ENCODE data around the gene MAP3K7.
A peak's percentile ranks its signal among the peaks of the same experiment; 100 is the strongest.

MAP3K7 gene

DNA sequence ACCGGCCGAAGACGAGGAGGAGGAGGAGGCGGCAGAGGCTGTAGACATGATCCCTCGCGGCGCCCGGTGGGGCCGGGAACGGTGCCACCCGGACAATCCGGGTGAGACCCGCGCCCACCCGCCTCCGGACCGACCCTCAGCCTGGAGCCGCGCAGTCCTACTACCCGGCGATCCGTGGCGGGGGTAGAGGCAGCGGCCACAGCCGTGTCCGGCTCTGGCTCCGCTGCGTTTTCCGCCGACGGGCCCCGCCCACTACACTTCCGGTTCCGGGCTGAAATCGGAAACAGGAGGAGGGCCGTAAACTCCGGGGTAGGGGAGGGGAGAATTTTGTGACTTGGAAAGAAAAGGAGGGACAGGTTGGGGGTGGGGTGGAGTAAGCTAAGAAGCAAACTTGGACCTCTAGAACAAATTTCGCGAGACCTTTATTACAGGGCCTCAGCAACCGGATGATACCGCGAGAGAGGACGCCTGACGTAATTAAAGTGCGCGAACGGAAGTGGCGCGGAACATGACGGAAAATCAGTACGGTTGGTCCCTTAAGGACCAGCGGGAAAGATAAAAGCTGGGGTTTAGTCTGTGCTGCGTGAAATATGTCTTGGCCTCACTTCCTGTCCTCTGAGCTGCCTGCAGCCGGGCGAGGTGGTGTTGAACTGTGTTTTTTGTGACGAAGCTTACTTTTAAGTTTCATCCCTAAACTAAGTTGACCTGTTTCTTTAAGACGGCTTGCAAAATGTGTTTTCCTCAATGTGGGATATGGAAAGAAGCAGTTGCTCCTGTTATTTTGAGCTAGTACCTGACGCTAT, at the start of gene MAP3K7:
Gene MAP3K7 (minus strand): TSS at position 237 of the 803 bp plus-strand sequence. CDS start 189 bp downstream, at position 48.
- DNase-seq = peak; percentile 96

DNA sequence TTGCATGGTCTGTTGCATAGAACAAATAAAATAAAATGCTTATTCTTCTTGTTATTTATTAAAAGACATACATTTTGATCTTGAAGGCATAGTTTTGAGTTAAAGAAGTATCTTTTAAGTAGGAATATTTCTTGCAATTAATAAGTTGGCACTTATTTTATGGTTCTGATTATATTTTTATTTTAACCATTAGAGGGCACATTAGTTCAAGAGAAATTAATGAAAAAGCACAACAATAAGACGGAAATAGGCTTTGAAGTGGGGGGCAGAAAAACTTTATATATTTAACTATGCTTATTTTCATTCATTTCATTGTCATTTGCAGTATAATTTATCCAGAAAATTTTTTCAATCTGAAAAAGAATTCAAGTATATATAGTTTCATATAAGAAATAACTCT, 44.2 kb upstream of the MAP3K7 start:
- no peak for DNase-seq

DNA sequence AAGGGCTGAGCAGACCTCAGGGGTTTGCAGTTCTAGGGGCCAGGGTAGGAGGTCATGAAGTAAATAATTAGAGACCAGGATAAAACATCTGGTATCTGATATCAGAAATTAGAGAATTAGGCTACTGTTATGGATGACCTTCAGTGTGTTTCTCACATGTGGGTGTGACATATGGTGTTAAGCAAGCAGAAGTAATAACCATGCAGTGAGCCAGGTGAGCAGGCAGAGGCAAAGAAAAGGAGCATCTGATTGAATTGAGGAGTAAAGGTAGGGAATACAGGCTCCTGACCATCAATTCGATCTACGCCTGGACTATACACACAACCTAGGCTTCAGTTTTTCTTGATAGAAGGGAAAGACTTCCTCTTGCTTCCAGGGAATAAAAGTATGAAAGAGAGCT, 34.7 kb upstream of the MAP3K7 start:
- DNase-seq = no peak

DNA sequence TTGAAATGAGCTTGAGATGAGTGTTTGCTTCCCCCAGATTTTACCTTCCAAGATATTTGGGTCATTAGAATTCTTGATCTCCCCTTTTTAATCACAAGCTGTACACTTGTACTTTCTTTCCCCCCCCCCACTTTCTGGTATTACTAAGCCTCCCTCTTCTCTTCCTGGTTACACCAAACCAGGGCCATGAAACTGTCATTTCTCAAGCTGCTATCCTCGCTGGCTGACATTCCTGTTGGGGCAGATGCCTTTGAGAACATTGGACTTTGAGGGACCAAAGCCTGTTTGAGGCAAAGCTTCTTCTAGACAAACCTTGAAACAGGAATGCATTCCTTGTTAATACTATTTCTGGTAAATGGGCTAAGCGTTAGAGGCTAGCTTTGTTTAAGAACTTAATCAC, 32.3 kb upstream of the MAP3K7 start:
- no peak for DNase-seq

DNA sequence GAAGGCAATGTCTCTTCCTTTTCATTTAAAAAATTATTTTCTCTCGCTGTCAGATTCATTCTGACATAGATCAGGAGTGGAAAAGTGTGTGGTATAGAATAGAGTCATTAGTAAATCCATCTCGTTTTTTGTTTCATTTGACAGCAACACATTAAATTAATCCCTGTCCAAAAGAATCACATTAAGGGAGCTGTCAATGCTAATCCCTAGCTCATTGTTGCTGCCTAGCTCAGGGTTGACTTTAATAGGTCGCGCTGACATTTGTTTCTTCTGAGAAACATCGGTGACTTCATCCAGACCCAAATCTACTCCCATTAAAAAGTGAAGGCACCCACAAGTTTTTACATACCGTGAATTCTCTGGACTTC, 25.4 kb upstream of the MAP3K7 start:
- no peak for DNase-seq

DNA sequence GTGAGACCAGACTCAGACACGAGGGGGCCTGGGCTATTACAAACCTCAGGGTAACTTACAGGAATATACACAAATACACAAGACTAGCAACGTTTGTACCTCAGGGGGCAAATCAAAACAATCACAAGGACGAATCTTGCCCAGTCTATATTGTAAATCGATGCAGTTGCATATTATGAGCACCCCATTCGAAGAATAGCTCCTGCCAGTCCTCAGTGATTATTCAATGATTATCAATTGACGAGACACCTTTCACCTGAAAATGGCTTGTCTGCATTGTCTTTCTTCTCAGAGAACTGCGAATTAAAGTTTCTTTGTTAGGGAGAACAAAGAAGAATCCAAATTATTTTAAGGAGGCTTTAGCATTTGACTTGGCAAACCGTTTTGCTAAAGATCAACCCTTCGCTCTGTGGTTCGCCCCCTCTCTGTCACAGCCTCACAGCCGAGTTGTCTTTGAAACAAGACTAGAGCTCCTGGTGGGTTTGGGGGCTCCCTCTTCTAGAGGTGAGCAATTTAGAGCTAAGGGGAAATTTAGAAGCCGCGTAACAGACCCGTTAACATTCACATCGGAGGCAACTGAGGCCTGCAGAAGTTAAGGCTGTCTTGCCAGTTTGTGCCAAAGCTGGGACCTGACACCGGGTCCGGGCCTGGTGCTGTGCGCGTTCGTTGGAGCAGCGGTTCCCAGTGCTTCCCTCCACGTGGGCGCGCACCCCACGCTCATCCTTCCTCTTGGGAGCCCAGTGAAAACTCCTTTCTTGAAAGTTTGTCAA, 24.9 kb upstream of the MAP3K7 start:
- DNase-seq = no peak

DNA sequence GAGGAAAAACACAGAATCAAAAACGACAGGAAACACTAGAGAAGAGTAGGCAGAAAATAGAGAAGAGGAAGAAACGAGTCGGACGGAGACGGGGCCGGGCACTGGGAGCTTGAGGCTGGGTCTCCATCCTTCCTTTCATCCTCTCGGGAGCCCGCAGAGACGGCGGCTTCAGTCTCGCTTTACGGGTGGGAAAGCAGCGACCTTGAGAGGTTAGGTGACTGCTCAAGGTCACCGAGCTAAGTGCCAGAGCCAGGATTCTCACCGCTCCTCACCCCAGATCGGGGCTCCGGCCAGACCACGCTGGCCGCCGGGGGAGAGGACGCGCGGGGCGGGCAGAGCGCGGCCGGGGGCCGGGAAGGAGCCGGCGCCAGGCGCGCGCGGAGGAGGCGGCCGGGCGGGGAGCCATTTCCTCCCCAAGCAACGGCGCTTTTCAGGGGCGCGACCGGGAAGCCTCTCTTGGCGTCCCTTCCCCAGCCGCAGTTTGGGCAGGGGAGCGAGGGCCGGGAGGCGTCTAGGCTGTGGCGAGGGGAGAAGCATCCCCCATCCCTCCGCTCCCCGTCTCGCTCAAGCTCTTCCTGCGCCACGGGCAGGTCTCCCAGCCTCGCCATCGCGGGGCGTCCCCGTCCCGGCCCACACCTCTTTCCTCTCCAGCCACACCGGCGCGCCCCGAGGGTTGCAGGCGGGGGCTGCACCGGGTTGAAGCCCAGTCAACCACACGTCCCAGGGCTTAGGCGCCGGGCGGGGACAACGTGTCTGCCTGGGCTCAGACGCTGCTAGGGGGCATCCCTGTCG, 24.1 kb upstream of the MAP3K7 start:
- peak; percentile 39 for DNase-seq

DNA sequence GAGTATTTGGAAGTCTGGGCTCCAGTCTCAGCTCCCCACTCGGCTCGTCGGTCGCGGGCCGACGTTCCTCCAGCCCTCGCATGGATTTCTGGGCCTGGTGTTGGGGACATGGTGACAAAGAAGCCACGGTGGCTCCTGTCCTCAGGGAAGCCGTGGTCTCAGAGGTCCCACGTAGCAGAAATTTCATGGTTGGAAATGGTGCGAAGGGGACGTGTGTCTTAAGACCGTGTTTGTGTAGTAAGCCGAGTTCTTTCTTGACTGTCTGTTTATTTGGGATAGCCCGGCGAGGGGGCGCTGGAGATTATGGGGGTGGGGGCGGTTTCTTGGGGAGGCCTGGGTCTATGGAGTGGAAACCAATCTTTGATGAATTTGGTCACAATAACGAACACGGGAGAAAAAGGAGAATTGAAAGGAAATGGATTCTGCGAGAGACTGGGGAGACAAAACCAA, 23.5 kb upstream of the MAP3K7 start:
- DNase-seq = peak; percentile 18

DNA sequence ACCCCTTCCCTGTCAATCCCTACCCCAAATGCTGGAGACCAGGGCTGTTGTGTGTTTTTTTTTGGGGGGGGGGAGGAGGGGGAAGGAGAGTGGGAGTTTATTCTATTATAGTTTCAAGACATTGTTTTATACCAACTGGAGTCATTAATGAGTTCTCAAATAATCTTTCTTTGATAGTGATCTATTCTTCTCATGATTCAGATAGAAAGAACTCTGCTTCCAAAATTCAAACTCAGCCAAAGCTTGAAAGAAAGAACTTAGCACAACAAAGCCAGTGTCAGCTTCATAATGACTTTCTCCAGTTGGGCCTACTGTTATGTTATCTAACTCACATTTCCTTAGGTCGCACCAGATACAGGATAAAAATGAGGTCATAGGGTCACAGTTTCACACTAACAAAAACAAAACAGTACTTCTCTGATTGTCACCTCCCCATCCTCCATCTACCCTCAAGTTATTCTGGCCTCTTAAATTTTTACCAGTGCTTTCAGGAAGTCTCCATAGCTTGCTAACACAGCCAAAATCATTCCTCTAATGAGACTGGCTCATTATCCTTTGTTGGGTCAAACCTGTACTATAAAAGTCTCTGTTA, 19.0 kb upstream of the MAP3K7 start:
- DNase-seq = no peak

DNA sequence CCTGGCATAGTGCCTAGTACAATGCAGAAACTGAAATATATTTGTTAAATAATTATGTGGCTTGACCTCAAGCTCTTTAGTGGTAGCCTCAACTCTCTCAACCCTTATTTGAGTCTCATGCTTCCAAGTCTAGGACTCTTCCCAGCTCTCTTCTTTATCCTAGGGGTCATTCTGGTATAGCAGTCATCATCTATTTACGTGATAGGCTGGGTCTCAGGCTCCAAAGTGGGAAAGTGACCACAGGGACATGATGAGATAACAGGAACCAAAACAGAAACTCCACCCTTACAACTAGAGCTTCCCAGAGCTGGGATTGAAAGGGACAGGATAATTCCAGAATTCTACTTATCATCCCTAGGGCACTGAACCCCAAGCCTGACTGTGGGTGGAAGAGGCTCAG, 17.7 kb upstream of the MAP3K7 start:
- no peak for DNase-seq

DNA sequence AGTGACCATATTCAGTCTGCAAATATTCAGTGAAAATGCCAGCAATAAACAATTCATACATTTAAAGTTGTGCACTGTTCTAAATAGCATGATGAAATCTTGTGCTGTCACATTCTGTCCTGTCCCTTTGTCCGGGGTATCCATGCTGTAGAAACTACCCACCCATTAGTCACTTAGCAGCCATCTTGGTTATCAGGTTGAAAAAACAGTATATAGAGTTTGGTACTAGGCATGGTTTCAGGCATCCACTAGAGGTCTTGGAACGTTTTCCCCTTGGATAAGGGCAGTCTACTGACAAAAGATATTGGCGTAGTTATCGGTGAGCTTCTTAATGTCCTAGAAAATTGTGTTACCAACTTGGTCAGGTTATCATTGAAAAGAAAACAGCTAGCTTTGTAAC, 12.3 kb upstream of the MAP3K7 start:
- no peak for DNase-seq

DNA sequence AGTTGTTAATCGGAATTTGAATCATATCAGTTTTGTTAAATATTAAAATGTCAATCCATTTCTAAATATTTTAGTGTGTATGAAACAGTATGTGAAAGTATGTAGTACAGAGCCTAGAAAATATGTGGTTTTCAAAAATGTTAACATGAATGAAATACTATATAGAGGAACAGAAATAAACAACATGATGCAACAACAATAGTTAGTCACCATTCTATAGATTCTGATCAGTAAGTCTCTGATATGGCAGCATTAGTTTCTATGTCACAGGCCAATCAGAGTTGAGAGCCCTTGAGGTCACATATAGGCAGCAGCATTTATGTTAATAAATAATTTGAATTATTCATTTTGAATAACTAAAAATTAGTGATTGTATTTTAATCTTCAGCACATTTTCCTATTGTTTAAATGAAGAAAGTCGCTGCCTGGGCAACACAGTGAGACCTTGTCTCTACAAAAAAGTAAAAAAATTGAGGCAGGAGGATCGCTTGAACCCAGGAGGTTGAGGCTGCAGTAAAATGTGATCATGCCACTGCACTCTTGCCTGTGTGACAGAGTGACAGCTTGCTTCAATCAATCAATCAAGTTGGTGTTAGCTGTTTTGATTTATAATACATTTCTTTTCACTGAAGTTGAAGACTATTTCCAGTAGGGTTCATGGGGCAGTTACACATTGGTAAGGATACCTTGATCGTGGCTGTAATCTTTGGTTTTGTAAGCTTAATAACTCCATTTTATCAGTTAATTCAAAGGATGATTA, 11.5 kb upstream of the MAP3K7 start:
- DNase-seq = no peak

DNA sequence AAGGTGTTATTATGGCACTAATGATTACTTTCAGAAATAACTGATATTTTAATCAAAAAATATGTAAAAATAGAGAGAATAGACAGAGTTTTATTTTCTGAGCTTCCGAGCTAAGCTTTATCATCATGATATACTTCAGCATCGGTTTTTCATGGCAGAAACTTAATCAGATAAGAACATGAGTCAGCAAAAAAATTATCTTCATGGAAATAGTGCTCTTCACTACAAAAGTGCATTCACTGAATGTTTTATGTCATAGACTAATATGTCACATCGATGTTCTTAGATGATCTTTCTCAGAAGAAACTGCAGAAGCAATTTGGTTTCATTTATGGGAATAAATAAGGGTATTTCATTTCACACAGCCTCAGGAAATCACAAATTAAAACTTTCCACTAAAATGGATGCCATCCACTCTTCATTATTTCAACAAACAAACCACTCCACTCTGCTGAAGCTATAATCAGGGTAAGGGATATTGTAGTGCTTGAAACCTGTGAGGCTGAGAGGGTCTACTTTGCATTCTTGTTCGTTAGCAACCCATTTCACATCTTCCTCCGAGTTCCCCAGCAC, 10.2 kb upstream of the MAP3K7 start:
- DNase-seq = no peak

DNA sequence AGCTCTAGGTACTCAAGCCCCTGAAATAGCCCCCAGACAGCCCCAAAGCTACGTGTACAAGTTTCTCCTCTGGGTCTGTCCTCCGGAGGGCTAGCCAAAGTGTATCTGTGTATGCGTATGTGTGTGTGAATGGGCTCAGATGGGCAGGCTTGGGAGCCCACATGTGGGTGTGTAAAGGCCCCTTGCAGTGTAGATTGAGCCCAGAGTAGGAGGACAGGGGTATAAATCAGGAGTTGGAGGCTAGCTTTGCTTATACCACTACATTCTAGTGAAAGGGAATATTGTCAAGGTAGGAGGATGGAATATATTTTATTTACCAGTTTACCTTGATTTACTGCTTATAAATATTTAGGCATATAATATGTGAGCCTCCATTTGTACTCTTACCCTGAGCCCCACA, 9.0 kb upstream of the MAP3K7 start:
- DNase-seq = no peak

DNA sequence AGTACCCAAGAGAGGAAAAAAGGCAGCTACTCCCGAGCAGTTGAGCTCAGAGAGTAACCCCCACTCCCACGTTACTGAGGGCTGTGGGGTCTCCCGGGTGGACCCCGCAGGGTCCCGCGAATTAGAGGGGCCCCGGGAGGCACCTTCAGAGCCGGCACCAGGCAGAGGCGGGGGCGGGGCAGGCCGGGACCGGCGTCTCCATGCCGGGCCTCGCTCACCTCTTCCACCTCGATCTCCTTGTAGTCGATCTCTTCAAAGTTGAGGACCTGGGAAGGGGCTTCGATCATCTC, 381 bp downstream of the MAP3K7 start:
- DNase-seq = no peak

DNA sequence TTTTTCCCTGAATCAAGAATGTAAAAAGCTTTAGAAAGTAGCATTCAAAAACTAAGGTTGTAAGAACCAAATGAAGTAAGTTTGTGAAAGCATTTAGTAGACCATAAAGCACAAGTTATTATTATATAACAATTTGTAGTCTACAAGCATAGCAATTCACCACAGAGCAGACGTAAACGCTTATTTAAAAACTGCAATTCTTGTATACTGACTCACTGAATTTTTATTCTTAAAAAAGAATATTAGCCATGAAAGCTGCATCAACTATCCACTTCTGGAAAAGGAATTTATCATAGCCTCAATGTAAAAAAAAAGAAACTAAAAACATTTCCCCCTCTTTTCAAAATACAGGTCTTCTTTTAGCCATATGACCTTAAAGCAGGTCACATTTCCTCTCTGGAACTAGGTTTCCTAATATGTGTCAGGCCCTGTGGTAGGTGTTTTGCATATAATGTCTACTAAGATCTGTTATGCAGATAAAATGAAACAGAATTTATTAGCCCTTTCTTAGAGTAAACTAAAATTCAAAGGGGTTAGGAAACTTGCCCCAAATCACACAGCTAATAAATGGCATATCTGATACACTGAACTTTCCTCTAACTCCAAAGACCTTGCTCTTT, 2.1 kb downstream of the MAP3K7 start:
- no peak for DNase-seq

DNA sequence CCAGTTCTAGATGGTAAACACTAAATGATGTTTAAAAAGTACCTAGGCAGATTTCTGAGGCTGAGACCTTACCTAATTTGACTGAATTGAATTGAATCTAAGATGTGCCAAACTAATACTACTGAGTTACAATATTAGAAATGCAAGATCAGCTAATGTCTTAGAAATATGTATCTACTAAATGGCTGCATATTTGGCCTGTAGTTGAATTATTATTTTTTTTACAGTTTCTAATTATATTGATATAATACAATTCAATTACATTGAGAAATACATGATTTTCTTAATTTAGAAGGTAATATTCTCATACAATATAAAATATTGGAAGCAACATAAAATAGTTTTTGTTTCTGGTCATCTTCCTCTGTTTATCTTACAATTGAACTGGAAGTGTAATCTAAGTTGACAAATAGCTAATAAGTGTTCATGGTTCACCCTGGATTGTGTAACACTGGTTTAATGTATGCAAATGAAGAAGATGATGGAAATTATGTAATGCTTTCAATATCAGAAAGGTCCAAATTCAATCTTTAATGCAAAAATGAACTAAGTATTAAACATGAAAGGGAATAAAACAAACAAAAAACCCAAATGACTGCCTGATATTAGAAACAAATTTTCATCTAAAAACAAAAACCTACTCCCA, 2.9 kb downstream of the MAP3K7 start:
- no peak for DNase-seq

DNA sequence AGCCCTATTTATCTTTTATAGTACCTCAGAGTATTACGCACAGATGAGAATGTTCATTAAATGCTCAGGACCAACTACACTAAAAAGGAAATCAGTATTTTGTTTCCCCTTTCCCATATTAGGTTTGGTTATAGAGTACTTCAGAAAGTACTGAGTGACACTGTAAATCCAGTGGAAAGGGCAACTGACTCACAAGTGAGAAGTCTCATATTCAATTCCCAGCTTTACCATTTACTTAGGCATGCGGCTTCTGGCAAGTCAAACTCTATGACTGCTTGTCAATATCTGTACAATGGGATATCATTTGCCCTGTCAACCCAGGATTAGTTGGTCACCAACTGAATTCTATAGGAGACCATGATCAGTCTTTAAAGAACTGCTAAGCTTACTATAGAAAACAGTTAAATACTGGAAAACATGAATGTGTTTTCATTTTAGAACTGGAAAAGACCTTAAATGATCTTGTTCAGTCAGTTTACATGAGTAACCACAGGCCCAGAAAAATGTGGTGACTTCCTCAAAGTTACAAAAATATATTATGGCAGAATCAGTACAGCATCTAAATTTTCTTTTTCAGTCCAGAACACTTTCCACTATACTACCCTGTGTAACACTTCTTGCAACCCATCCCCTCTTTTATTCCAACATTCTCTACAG, 3.6 kb downstream of the MAP3K7 start:
- DNase-seq = no peak

DNA sequence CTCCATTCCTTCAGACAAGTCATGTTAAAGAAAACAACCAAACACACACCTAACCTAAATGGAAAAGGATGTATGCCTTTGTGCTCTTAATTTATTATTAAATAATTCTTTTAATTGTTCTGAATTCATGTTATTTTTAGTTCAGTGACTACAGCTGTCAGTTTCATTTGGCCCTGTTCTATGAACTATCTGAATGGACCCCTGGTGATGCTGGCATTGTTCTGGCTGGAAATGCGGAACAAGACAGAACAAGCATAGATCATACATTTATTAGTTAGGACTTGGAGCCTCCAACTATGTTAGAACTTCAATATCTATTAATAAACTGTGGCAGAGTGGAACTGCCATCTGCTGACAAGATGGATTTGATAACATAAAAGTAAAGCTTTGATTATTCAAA, 5.7 kb downstream of the MAP3K7 start:
- DNase-seq = no peak

DNA sequence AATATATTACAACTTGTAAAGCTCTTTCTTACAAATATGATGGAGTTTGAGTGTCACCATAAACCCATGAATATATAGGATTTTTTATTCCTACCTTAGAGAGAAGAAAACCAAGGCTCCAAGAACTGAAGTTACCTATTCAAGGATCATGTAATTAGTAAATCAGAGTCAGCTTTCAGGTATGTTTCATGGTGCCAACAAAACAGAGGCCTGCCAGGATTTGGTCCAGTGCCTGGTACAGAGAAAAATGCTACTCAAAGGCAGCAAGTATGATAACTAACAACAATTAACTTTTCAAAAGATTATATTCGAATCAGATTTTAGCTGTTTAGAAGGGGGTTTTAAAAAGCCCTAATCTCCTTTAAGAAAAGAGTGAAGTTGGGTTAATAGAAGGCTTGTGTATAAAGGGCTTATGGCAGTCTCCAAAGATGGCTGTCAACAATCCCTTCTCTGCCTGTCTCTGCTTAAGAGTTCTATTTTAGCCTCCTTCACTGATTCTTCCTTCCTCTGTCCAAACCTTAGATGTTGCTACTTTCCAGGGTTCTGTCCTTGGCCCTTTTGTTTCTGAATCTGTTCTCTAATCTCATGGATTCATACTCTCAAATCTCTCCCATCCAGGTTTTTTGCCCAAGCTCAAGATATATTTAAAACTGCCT, 7.8 kb downstream of the MAP3K7 start:
- no peak for DNase-seq
